IgD-negative memory B cell (primary cell): ENCODE measurements around the gene HAUS8. TPM values are rescaled to one million over a fixed set of nuclear protein-coding genes. Genes with fewer than 3 reads are reported as not detected.
A peak's percentile ranks its signal among the peaks of the same experiment; 100 is the strongest.
"Not testable (repeated sequence)": the region's sequence is repeated elsewhere in the genome, so short reads cannot be mapped to it uniquely, and the experiment has no call there.

Experiments
- H3K27ac Mint-ChIP-seq, 3 donors: one replicate each; pipeline ENCODE4 v1.8.0; 2020 to 2022; ENCODE audit warnings: mild to moderate bottlenecking in 3 of 3, mixed read lengths in 3 of 3, moderate library complexity in 1 of 3
- H3K27me3 Mint-ChIP-seq: one replicate; pipeline ENCODE4 v1.8.0; 2021; ENCODE audit warnings: mixed read lengths
- H3K36me3 Mint-ChIP-seq: one replicate; pipeline ENCODE4 v1.8.0; 2020; ENCODE audit warnings: mild to moderate bottlenecking, mixed read lengths
- H3K4me1 Mint-ChIP-seq, 3 donors: one replicate each; pipeline ENCODE4 v1.8.0; 2020 to 2022; ENCODE audit warnings: mixed read lengths in 3 of 3, mild to moderate bottlenecking in 1 of 3
- H3K4me3 Mint-ChIP-seq, 4 donors: one replicate each; pipeline ENCODE4 v1.8.0; 2020 to 2022; ENCODE audit warnings: mild to moderate bottlenecking in 4 of 4, mixed read lengths in 4 of 4, moderate library complexity in 3 of 4
- H3K9me3 Mint-ChIP-seq, 3 donors: one replicate each; pipeline ENCODE4 v1.8.0; 2020 to 2021; ENCODE audit warnings: mixed read lengths in 3 of 3, mild to moderate bottlenecking in 1 of 3
- polyA plus RNA-seq: library from polyadenylated mRNA; unstranded; fragments of 300-500 nt; fragmentation: Illumina TruSeq; gene quantifications from one replicate; pipeline ENCODE4 v1.2.3, GENCODE V29; 2021

HAUS8 gene
- polyA plus RNA-seq, 1 donor from 2014 or later: 11.4 TPM

DNA sequence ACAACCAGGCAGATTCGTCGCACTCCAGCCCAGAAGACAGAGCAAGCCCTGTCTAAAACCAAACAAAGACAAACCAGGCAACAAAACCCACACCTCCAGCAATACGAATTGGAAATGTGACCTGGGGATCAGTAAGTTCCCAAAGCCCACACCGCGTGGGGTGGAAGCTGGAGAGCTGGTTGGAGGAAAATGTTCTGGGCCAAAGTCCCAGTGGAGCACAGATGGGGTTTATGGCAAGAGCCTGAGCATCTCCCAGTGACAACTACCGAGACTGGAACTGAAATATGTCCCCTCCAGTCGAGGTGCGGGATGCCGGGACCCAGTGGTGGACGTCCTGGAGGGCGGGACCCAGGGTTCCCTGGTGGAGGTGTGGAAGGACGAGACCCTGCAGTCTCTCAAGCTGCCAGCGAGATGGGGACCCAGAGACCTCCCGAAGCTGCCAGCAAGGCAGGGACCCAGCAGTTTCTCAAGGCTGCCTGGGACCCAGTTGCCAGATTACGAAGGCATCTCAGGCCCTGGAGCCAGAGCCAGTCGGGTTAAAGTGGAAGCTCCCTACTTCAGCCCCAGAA is 26.3 kb downstream of the HAUS8 start:
- Mint-ChIP-seq H3K9me3 (no peaks in the 10 kb centered on the region), H3K4me3 (no peak overlapping the region), H3K27ac (peak overlapping the region in 1 of 3 donors; percentile 67), H3K36me3 (peaks cover 7% of the 10 kb centered on the region), H3K27me3 (no peaks in the 10 kb centered on the region), H3K4me1 (no peaks in the 10 kb centered on the region)

DNA sequence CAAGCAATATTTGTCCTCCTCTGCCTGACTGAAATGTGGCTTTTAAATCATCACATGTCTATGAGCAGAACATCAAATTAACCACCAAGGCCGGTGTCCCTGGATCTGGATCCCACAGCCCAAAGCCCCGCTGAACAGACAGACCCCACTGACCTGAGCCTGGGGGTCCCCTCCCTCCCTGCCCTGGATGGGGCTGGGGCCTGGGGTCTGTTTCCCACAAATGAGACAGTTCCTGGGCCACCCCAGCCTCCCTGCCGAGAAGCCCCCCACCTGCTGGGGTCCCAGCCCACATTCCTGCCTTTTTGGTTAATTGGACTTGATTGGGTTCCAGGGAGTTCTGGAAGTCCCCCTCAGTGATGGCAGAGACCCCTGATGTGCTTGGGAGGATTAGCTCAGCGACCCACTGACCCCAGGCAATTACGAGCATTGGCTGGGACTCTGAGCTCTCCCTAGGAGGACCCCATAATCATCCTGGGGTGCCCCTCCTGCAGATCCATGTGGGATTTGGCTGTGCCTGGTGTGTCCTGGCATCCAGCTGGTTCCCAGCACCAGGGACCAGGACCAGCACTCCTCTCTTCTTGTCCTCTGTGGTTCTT is 29.2 kb downstream of the HAUS8 start:
- Mint-ChIP-seq H3K9me3 (no peaks in the 10 kb centered on the region), H3K4me1 (no peaks in the 10 kb centered on the region), H3K27ac (no peak overlapping the region), H3K36me3 (peaks cover 4% of the 10 kb centered on the region), H3K4me3 (no peak overlapping the region), H3K27me3 (peaks cover 2% of the 10 kb centered on the region)

DNA sequence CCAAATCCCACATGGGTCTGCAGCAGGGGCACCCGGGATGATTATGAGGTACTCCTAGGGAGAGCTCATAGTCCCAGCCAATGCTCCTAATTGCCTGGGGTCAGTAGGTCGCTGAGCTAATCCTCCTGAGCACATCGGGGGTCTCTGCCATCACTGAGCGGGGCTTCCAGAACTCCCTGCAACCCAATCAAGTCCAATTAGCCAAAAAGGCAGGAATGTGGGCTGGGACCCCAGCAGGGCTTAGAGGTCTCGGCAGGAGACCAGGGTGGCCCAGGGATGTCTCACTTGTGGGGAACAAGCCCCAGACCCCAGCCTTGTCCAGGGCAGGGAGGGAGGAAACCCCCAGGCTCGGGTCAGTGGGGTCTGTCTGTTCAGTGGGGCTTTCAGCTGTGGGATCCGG is 31.5 kb downstream of the HAUS8 start:
- no peak overlapping the region for H3K4me3 Mint-ChIP-seq
- H3K9me3 Mint-ChIP-seq: peaks cover 0 to 3% (median 0%) of the 10 kb centered on the region in 3 donors
- no peaks in the 10 kb centered on the region for H3K4me1 Mint-ChIP-seq
- H3K27me3 Mint-ChIP-seq: peaks cover 4% of the 10 kb centered on the region
- H3K27ac Mint-ChIP-seq: no peak overlapping the region
- H3K36me3 Mint-ChIP-seq: peaks cover 1% of the 10 kb centered on the region

DNA sequence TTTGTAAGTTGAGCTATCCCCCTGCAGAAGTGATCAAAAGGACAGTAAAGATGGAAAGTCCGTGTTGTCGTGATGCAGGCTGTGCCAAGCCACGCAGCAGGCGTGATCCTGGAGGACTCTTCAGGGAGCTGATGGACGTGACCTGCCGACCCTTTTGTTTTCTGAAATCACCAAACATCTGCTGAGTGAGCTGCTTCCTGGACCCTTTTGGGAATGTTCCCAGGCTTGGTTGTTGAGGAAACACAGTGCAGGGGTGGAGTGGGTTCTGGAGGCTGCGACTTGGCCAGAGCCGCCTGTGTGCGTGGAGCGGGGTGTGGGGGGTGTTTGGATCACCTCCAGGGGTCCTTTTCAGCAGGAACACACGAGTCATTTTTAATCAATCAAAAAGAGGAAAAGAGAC is 33.3 kb downstream of the HAUS8 start:
- peaks cover 1% of the 10 kb centered on the region for H3K36me3 Mint-ChIP-seq
- no peaks in the 10 kb centered on the region for H3K4me1 Mint-ChIP-seq
- H3K27me3 Mint-ChIP-seq: peaks cover 4% of the 10 kb centered on the region
- peaks cover 0 to 3% (median 0%) of the 10 kb centered on the region in 3 donors for H3K9me3 Mint-ChIP-seq
- no peak overlapping the region for H3K27ac Mint-ChIP-seq
- no peak overlapping the region for H3K4me3 Mint-ChIP-seq

DNA sequence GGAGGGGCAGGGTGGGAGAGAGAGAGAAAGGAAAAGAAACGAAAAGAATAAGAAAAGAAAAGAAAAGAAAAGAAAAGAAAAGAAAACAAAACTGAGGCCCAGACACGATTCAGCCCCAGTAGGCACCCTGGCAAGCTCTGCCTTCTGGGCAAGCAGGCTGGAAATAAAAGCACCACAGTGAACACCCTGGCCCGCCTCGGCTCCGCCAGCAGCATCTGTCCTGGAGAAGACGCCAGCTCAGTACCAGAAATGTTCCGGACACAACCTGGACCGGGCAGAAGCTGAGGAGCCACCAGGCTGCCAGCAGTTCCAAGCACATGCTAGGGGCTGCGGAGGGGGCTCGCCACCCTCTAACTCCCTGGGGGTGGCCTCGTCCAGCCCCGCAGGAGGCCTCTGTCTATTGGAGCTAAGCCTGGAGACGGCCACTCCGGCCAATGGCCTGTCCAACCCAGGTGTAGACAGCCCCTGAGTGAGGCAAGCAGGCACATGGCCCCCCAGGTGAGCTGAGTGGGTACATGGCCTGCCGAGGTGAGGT is 37.2 kb downstream of the HAUS8 start:
- Mint-ChIP-seq H3K36me3 (no peaks in the 10 kb centered on the region), H3K27ac (no peak overlapping the region), H3K4me1 (peaks cover 0 to 2% (median 0%) of the 10 kb centered on the region in 3 donors), H3K9me3 (peaks cover 0 to 3% (median 0%) of the 10 kb centered on the region in 3 donors), H3K4me3 (no peak overlapping the region), H3K27me3 (peaks cover 4% of the 10 kb centered on the region)

DNA sequence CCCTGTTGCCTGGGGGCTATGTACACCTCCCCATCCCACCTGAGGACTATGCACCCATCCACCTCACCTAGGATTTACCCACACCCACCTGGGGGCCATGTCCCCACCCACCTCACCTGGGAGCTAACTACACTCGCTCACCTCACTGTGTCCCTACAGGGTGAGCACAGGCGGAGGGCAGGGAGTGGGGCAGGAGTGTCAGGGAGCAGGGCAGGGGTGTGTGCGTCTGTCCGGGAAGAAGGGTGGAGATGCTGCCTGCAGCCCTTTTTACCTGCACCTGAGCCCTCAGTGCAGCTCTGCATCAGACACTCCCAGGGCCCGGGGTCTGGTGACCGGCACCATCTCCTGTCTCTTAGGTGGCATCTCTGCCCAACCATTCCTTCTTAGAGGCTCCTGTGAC is 38.1 kb downstream of the HAUS8 start:
- peaks cover 9% of the 10 kb centered on the region for H3K27me3 Mint-ChIP-seq
- H3K27ac Mint-ChIP-seq: peak overlapping the region in 1 of 3 donors; percentile 83
- H3K4me3 Mint-ChIP-seq: no peak overlapping the region
- peaks cover 0 to 2% (median 0%) of the 10 kb centered on the region in 3 donors for H3K4me1 Mint-ChIP-seq
- peaks cover 0 to 3% (median 0%) of the 10 kb centered on the region in 3 donors for H3K9me3 Mint-ChIP-seq
- no peaks in the 10 kb centered on the region for H3K36me3 Mint-ChIP-seq

DNA sequence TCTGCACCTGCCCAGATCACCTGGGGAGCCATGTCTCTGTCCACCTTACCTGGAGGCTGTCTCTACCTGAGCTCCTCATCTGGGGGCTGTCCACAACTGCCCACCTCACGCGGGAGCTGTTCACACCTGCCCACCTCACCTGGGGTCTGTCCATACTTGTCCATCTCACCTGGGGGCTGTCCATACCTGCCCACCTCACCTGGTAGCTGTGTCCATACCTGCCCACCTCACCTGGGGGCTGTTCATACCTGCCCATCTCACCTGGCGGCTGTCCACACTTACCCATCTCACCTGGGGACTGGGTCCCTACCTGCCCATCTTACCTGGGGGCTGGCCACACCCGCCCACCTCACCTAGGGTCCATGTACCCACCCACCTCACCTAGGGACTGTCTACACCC is 38.6 kb downstream of the HAUS8 start:
- Mint-ChIP-seq H3K4me3 (no peak overlapping the region), H3K4me1 (peaks cover 0 to 2% (median 0%) of the 10 kb centered on the region in 3 donors), H3K9me3 (peaks cover 0 to 3% (median 0%) of the 10 kb centered on the region in 3 donors), H3K27ac (peak overlapping the region in 1 of 3 donors; percentile 83), H3K27me3 (peaks cover 8% of the 10 kb centered on the region), H3K36me3 (no peaks in the 10 kb centered on the region)

DNA sequence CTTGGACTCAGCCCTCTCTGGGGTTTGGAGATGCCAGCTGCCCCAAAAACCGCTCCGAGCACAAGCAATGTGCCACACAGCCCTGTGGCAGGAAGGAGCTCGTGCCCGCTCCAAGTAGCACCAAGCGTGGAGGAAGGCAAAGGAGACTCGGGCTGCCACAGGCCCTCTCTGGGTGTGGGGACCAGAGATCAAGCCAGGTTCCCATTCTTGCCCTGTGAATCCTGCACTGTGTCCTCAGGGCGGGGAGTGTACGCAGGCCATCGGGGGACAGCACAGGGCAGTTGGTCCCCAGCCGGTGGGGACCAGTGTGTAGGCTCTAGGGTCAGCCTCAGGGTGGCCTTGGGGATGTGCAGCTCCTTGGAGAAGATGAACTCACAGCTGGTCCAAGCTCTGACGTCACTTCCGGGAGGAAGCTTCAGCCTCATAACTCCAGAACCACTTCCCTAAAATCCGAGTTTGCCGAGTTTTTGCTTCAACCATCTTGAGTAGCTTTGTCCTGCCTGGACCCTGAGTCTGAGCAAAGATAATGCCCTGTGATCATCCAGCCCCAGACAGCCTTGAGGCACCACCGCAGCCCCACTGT is 39.3 kb downstream of the HAUS8 start:
- H3K9me3 Mint-ChIP-seq: peaks cover 0 to 3% (median 0%) of the 10 kb centered on the region in 3 donors

DNA sequence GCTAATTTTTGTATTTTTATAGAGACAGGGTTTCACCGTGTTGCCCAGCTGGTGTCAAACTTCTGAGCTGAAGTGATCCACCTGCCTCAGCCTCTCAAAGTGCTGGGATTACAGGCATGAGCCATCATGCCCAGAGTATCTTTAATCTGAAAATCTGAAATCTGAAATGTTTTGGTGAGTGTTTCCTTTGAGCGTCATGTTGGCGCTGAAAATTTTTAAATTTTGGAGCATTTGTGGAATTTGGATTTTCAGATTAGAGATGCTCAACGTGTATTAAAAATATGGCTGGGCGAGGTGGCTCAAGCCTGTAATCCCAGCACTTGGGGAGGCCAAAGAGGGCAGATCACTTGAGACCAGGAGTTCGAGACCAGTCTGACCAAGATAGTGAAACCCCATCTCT is 43.5 kb downstream of the HAUS8 start:
- Mint-ChIP-seq H3K27ac (no peak overlapping the region), H3K27me3 (peaks cover 26% of the 10 kb centered on the region), H3K36me3 (peaks cover 2% of the 10 kb centered on the region), H3K9me3 (no peaks in the 10 kb centered on the region), H3K4me1 (peaks cover 0 to 5% (median 2%) of the 10 kb centered on the region in 3 donors), H3K4me3 (no peak overlapping the region)

More for the DNA sequence above, 39.3 kb downstream of the HAUS8 start:
- Mint-ChIP-seq H3K27me3 (peaks cover 6% of the 10 kb centered on the region), H3K36me3 (no peaks in the 10 kb centered on the region), H3K4me1 (peaks cover 0 to 2% (median 0%) of the 10 kb centered on the region in 3 donors), H3K4me3 (no peak overlapping the region), H3K27ac (peak overlapping the region in 1 of 3 donors; percentile 83)

DNA sequence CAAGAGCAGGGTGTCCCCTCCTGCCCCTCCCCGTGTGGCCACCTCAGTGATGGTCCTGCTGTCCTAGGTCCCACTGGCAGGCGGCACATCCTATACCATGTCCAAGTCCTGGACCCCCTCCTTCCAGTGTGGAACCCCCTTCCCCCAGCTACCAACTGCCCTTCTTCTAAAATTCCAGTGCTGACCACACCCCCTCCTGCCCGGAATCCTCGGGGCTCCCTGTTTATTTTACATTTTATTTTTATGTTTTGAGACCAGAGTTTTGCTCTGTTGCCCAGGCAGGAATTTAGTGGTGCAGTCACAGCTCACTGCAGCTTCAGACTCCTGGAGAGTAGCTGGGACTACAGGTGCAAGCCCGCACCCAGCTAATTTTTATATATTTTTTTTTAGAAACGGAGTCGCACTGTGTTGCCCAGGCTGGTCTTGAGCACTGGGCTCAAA is 47.7 kb downstream of the HAUS8 start:
- H3K27ac Mint-ChIP-seq: peak overlapping the region in 1 of 3 donors; percentile 54
- H3K9me3 Mint-ChIP-seq: peaks cover 4 to 13% (median 5%) of the 10 kb centered on the region in 3 donors
- H3K27me3 Mint-ChIP-seq: peaks cover 40% of the 10 kb centered on the region

DNA sequence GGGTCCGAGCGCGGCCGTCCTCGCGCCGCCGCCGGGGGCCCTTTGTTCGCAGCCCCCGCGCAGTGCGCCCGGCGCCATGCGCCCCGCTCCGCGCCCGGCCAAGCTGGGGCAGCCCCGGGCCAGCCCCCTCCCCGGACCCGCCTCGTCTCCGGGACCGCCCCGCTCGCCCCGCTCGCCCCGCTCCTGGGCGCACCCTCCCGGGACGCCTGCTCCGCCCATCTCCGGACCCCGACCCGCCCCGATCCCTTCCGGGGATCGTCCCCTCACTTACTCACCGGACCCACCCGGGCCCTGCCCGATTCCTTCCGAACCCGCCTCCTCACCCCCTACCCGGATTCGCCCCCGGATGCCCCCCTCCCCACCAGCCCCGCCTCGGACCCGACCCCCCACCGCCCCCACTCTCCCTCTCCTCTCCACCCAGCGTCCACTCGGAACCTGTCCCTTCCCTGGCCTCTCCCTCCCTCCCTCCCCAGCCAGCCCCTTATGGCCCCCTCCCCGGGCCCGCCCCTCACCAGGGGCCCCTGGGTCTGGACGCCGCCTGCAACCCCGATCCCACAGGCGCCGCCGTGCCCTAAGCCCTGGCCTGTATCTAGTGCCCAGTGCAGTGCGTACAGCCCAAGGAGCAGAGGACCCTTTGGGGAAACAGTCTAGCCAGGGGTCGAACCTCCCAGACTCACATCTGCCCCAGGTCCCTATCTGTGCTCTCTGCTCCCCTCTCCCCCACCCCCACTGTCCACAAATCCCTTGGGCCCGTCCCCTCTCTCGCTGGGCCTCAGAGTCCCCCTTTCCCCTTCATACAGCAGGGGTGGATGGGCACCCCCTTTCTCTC is 48.3 kb downstream of the HAUS8 start, which contains the start of gene CPAMD8:
TSS of gene CPAMD8 (minus strand) at position 105 of the 829 bp plus-strand sequence. CDS start 168 bp downstream, outside the sequence.
- peak within 1 kb of the TSS; percentile 4 to 95 (median 86) for H3K4me3 Mint-ChIP-seq
- peaks cover 4 to 13% (median 5%) of the 10 kb centered on the region in 3 donors for H3K9me3 Mint-ChIP-seq

More for the DNA sequence above, 47.7 kb downstream of the HAUS8 start:
- Mint-ChIP-seq H3K4me1 (peaks cover 5 to 13% (median 5%) of the 10 kb centered on the region in 3 donors), H3K36me3 (peaks cover 6% of the 10 kb centered on the region), H3K4me3 (peak overlapping the region in 3 of 4 donors; percentile 41 to 83 (median 46))

DNA sequence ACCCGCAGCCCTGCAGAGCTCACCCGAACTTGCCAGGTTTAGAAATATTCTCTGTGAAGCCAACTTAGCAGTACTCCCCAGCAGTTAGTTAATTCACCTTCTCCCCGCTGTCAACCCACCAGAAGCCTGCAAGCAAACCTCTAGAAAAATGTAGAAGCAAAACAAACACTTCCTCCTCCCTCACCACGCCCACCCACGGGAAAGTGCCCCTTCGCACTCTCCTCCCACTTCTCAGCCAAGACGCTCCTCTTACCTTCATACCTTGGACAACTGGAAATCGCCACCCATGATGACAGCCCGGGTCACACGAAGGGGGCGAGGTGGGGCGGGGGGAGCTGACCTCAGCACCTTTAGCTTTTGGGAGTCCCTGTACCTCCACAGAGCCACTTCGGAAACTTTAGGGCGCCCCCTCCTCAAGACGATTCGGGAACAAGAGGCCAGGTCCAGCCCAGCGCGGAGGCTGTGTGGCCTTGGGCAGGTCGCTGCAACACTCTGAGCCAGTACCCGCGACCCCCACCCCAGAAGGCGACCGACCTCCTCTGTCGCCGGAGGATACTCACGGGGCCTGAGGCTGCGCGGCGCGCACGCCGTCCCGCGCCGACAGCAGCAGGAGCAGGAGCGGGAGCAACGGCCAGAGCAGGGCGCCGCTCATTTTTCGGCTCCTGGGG is 49.1 kb downstream of the HAUS8 start:
- peaks cover 4 to 13% (median 5%) of the 10 kb centered on the region in 3 donors for H3K9me3 Mint-ChIP-seq
- H3K27me3 Mint-ChIP-seq: peaks cover 36% of the 10 kb centered on the region
- H3K4me1 Mint-ChIP-seq: peaks cover 5 to 16% (median 10%) of the 10 kb centered on the region in 3 donors
- peaks cover 6% of the 10 kb centered on the region for H3K36me3 Mint-ChIP-seq
- no peak overlapping the region for H3K27ac Mint-ChIP-seq
- peak overlapping the region; percentile 4 to 95 (median 86) for H3K4me3 Mint-ChIP-seq

More for the DNA sequence above, 48.3 kb downstream of the HAUS8 start, which contains the start of gene CPAMD8:
- H3K27ac Mint-ChIP-seq: no peak within 1 kb of the TSS
- peaks cover 36% of the 10 kb centered on the region for H3K27me3 Mint-ChIP-seq
- peaks cover 5 to 16% (median 9%) of the 10 kb centered on the region in 3 donors for H3K4me1 Mint-ChIP-seq
- H3K36me3 Mint-ChIP-seq: peaks cover 6% of the 10 kb centered on the region

DNA sequence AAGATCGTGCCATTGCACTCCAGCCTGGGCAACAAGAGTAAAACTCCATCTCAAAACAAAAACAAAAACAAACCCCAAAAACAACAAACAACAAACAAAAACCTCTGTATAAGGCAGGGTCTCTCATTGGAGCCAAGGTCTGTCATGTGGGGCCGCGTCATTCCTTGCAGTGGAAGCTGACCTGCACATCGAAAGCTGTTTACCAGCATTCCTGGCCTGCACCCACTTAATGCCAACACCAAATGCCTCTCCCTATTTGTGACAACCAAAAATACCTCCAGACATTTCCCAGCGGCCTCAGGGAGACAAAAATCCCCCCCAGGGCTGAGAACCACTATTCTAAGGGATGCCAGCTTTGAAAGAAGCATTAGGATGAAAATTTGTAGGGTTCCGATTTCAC is 49.9 kb downstream of the HAUS8 start:
- H3K27me3 Mint-ChIP-seq: peaks cover 33% of the 10 kb centered on the region

DNA sequence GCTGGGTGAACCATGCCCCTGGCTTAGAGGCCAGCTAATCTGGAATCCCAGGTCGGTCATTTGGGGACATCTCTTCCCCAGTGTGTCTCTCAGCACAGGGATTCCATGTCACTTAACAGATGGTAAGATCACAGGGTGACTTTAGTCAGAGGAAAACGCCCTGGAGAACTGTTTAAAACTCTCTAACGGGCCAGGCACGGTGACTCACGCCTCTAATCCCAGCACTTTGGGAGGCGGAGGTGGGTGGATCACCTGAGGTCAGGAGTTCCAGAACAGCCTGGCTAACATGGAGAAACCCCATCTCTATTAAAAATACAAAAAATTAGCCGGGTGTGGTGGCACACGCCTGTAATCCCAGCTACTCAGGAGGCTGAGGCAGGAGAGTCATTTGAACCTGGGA is 50.3 kb downstream of the HAUS8 start:
- Mint-ChIP-seq H3K4me1 (peaks cover 5 to 16% (median 10%) of the 10 kb centered on the region in 3 donors), H3K4me3 (peak overlapping the region in 1 of 4 donors; percentile 17), H3K9me3 (peaks cover 4 to 17% (median 5%) of the 10 kb centered on the region in 3 donors), H3K27me3 (peaks cover 33% of the 10 kb centered on the region)
- not testable (repeated sequence) for H3K27ac Mint-ChIP-seq, H3K36me3 Mint-ChIP-seq

More for the DNA sequence above, 49.9 kb downstream of the HAUS8 start:
- H3K4me1 Mint-ChIP-seq: peaks cover 5 to 16% (median 10%) of the 10 kb centered on the region in 3 donors
- no peak overlapping the region for H3K27ac Mint-ChIP-seq
- H3K4me3 Mint-ChIP-seq: no peak overlapping the region
- H3K36me3 Mint-ChIP-seq: peaks cover 6% of the 10 kb centered on the region
- H3K9me3 Mint-ChIP-seq: peaks cover 4 to 17% (median 5%) of the 10 kb centered on the region in 3 donors
